Stimulated activated CD8-positive, alpha-beta memory T cell treated with anti-CD3 and anti-CD28 coated beads, Interleukin-4, amount 100 ng/mL, for 24 hours (primary cell): ENCODE data around the gene CCDC81.

ENCODE experiments used
- DNase-seq: peaks from one replicate; pipeline ENCODE4 v3.0.0-alpha.2; 2020; ENCODE audit warnings: low read depth

Gene CCDC81

GRCh38 chr11:86440843-86441242 lies 66.2 kb downstream of the CCDC81 start:
- no peak for DNase-seq

GRCh38 chr11:86442420-86442819 lies 67.7 kb downstream of the CCDC81 start:
- no peak for DNase-seq

- no peak for DNase-seq
These were observed 68.1 kb downstream of the CCDC81 start for GRCh38 chr11:86442827-86443226.

GRCh38 chr11:86443415-86443814 lies 68.7 kb downstream of the CCDC81 start:
- no peak for DNase-seq

GRCh38 chr11:86444981-86445380 lies 70.3 kb downstream of the CCDC81 start:
- DNase-seq: no peak

GRCh38 chr11:86446163-86446923 lies 71.7 kb downstream of the CCDC81 start:
- DNase-seq: no peak

GRCh38 chr11:86446924-86447285 lies 72.2 kb downstream of the CCDC81 start:
- no peak for DNase-seq

- no peak for DNase-seq
These were observed 73.2 kb downstream of the CCDC81 start for GRCh38 chr11:86447763-86448480.

GRCh38 chr11:86449993-86450629 lies 75.4 kb downstream of the CCDC81 start:
- no peak for DNase-seq

- DNase-seq: no peak
These were observed 78.8 kb downstream of the CCDC81 start for GRCh38 chr11:86453290-86454030.

- peak; percentile 73 for DNase-seq
These were observed 81.6 kb downstream of the CCDC81 start for GRCh38 chr11:86456075-86456939.

- DNase-seq: no peak
These were observed 83.8 kb downstream of the CCDC81 start for GRCh38 chr11:86458294-86459001.

GRCh38 chr11:86459002-86459385 lies 84.3 kb downstream of the CCDC81 start:
- no peak for DNase-seq

- no peak for DNase-seq
These were observed 85.2 kb downstream of the CCDC81 start for GRCh38 chr11:86459682-86460460.

- DNase-seq: no peak
These were observed 86.0 kb downstream of the CCDC81 start for GRCh38 chr11:86460461-86461385.

GRCh38 chr11:86461892-86462291 lies 87.2 kb downstream of the CCDC81 start:
- no peak for DNase-seq

- no peak for DNase-seq
These were observed 88.4 kb downstream of the CCDC81 start for GRCh38 chr11:86463120-86463519.

- no peak for DNase-seq
These were observed 89.3 kb downstream of the CCDC81 start for GRCh38 chr11:86463955-86464354.
